Stimulated activated CD8-positive, alpha-beta memory T cell treated with anti-CD3 and anti-CD28 coated beads, Interleukin-2, amount 100 ng/mL, for 1 hour (primary cell): ENCODE data around the gene TOMM6.
"Not testable (repeated sequence)": the region's sequence is repeated elsewhere in the genome, so short reads cannot be mapped to it uniquely, and the experiment has no call there.

Experiments
- DNase-seq, 2 donors: peaks; one replicate each; pipeline ENCODE4 v3.0.0-alpha.2; 2020; ENCODE audit warnings: low read depth in 2 of 2

TOMM6 gene

DNA sequence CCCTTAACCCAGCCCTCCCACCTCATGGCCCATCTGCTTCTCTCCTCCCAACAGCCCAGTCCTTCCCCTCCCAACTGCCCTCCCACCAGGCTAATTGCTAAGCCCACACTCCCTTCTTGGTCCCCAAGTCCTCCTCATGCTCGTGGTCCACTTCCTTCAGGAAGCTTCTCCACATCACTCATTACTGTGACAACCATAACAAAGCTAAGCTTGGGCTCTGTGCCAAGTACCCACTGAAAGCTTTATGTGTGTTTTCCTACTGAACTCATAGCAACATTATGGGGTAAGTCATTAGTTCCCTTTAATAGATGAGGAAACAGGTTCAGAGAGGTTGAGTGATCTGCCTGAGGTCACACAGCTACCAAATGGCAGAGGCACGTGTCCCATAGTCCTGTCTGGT is 24.0 kb upstream of the TOMM6 start:
- no peak for DNase-seq

DNA sequence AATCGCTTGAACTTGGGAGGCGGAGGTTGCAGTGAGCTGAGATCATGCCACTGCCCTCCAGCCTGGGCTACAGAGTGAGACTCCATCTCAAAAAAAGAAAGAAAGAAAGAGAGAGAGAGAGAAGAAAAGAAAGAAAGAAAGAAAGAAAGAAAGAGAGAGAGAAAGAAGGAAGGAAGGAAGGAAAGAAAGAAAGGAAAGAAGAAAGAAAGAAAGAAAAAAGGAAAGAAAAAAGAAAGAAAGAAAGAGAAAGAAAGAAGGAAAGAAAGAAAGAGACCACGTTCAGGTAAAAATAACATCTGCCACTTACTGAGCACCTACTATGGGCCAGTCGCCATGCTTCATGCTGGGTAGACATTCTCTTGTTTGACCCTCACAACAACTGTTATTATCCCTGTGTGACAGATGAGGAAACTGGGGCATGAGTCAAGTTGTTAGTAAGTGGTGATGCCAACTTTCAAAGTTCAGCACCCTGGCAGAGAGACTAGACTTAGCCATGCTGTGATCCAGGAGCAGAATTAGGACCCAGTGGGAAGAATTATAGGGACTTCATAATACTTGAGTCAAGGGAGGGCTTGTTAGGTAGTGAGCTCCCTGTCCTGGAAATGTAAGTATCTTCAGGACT is 21.3 kb upstream of the TOMM6 start:
- DNase-seq, result not testable (repeated sequence)

DNA sequence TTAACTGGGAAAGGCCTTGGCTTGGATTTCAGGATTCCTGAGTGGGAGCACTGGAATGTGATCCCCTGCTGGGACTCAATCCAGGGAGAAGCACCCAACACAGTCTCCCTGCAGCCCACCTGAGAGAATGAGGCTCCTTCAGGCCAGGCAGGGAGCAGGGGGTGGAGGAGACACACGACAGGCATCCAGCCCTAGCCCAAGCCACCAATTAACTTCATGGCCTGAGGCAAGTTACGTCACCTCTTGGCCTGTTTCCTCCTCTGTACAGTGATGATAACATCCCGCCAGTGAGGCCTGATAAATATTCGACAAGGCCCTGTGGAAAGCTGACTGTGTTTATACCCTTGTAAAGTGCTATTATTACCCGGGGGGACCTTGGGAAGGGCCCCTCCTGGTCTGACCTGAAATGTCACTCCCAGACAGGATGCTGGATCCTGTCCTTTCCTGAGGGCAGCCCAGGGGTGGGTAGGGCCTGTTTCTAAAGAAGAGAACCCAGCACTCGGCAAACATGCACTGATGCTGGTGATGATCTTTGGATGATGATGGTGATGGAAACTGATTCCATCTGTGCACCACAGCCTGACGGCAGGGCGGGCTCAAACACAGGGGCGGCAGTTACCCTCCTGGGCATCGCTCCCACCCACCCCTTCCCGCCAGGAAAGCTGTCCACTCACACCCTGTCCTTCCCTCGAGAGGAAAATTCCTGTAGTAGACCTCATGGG is 20.2 kb upstream of the TOMM6 start:
- no peak for DNase-seq

DNA sequence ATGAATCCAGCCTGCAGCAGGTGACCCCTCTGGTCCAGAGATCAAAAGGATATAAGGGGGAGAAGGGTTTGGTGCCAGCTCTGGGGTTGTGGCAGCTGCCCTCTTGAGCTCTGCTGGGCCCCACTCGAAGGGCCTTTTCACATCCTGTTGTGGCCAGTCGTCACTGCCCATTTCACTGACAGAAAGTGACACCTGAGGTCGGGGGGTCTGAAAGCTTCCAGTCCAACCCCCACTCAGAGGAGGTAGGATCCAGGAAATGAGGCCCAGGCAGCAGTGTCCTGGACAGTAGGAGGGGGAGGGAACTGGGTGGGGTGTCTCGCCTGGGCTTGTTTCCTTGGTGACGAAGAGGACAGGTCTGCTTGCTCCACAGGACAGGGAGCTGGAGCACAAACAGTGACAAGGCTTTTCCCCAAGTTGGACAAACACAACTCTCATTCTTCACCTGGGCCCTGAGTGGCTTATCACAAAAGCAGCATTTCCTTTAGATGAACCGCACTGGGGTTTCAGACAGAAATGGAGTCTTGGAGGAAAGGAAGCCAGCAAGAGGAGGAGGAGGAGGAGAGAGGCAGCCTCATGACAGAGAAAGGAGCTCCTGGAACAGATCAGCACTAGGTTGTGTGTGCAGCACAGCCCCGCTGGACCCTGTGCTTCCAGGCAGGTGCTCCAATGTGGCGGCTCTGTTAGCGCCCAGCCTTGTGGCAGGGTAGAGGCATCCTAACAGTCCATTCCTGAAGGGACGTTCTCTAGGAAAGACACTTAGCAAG is 18.8 kb upstream of the TOMM6 start:
- DNase-seq, result no peak

DNA sequence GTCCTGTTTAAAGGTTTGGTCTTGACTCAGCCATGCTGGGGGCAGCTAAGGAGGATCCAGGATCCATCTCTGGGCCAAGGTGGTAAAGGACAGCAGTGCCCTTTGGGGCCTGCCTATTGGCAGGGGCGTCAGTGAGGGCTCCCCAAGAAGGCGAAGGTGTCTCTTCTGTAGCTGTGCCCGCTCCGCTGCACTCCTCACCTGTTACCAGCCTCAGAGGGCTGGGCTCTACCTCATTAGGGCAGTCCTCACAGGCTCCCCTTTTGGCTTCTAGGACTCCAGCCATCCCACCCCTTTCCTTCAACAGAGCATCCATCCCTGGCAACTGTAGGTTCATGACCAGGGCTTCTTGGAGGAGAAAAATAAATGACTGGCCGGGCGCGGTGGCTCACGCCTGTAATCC is 18.1 kb upstream of the TOMM6 start:
- DNase-seq, result no peak

DNA sequence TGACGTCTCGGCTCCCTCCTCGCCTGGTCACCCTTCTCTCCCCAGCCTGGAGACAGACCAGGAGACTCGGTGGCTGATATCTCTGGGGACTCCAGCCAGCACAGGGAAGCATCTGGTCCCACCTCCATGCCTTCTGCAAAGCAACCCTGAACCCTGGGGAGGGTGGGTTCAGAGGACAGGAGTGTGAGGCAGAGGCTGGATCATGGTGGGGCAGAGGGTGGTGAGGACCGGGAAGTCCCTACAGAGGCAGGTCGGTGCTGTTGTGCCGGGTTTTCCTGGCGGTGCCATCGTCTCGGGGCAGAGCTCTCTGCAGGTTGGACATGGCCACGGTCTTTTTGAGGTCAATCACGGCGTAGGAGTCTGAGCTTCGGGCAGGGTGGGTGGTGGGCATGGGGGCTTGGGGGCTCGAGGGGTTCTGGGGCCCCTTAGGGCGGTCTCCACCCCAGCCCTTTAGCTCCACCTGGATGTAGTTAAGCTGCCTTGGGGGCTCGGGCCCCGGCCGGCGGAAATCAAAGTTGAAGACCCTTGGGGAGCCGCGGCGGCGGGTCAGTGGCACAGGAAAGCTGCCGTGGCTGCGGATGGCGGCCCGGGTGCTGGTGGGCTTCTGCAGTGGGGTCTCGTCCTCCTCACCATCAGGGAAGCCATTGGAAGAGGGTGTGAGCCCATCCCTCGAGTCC is 17.0 kb upstream of the TOMM6 start:
- DNase-seq, result no peak

DNA sequence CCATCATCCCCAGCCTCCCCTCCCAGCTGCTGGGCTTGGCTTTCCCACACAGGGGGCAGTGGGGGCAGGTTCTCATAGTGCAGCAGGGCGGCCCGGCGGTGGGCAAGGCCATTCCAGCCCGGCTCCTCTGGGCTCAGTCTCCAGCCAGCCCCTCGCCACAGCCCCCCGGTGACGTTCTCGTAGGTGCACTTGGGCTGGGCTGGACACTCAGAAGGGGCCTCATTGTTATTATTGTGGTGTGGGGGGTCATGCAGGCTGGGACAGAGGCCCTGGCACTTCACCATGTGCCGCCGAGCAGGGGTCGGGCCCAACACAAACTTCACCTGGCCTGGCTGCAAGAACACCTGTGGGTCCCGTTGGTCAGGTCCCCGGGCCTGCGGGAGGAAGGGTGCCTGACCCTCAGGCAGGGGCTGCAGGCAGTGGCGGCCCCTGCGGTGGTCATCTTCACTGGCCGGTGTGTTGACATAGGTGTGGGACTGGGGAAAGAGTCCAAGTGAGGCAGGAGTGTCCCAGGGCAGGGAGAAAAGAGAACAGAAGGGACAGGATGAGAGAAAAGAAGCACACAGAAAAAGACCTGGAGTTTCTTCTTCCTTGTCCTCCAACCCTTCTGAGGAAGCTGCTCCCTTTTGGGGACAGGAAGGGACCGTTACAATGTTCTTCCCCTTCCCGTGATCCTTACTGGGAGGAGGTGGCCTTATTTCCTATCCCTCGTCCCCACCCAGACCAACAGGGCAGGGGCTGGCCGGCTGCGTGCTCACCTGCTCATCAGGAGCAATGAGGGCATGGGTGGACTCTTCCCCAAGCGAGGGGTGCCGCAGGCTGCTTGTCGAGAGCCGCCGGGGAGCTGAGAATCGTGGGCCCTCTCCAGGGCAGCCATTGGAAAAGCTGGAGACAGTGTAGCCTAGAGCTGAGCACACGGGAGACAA is 16.2 kb upstream of the TOMM6 start:
- no peak for DNase-seq

DNA sequence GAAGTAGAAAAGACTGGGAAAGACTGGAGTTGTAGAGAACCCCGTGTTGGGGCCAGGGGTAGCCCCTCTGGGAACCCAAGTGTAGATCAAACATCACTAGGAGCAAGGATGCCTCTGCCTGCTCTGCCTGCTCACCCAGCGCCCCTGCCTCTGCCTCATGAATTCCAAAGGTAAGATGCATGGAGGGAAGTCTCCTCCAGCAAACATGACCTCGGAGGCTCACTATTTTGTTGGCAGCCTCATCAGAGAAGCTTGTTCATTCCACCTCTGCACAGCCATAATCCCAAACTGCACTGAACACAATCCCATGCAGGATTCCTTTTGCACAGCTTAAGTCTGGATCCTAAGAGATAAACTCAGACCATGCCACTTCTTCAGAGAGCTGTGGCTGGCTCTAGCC is 12.7 kb upstream of the TOMM6 start:
- DNase-seq, result no peak

DNA sequence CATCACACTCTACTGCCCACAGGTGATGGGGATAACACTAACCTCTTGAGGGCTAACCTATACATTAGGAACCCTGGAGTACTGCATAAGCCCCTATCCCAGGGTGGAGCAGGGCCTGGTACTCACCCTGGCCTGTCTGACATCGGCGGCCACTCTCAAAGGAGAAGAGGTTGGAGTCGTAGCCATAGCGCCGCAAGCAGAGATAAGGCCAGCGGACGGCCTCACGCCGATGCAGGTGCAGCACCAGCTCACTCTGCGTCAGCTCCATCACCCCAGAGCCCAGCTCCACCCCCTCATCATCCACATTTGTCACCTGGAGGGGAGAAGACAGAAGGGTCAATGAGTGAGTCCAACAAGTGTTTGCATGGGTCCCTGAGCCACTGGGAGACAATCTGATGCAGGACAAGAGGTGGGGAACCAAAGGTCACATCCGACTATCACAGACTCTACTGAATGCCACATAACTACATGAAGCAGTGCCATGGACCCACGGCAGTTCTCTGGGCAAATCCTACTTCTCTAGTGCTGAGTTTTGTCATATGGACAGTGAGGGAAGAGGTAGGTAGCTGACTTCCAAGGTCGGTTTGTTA is 12.1 kb upstream of the TOMM6 start:
- no peak for DNase-seq

DNA sequence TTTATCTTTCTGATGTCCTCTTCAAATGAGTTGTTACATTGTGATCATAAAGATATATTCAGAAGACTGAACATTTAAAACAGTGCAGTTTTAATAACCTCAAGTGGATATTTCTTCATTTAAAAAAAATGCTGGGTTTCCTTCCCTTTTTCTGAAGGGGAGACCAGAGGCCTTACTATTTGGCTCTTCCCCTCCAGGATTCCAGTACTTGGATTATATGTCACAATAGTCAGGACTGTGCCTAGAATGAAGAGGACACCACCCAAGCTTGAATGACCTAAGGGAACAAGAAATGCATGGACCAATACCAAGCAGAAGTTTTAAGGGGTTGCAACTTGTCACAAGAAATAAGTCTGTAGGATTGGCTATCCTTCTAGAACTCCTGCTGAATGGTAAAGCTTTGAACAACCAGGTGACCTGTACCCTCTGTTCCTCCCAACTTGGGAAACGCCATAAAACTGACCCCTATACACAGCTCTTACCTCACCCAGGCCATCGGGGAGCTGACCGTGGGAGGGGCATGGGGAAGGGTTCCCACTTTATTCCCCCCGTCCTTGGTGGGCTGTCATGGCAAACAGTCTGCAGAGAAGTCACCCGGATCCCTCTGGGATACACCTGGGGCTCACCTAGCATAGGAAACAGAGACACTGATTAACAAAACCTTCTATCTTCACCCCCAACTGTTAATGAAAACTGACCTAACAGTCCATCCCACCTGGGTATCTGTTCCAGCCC is 9.8 kb upstream of the TOMM6 start:
- no peak for DNase-seq

DNA sequence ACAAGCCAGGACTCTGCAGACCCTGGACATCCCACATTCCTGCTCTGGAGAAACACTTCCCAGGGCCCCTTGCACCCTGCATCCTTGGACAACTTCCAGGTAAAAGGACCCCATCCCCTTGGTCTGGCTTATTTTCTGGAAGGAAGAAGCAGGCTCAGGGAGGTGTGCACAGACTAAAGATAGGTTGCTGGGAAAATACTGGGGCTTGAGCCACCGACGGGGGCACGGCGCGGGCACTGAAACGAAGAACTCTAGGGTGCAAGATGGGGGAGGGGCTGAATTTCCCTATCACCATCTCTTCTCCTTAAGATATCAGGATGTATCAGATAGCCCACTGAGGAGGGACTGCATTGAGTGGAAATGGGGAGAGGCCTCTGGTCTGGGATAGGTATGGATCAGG is 8.6 kb upstream of the TOMM6 start:
- DNase-seq, result no peak

DNA sequence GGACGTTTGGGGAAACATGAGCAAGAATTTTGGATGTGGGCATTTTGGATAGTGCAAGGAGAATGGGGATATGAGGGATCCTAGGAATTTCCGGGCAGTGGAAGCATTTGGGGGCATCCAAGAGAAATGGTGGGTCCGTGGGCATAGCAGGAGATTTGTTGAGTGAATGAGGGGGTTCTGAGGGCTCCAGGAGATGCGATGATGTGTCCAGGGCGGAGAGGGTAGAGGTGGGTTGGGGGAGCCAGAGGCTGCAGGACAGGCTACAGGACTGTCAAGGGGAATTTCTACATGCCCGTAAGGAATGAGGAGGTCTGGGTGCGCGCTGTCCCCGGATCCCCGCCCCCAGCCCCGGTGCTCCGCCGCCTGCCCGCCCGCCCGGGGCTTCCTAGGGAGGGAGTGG is 8.2 kb upstream of the TOMM6 start:
- DNase-seq, result no peak

DNA sequence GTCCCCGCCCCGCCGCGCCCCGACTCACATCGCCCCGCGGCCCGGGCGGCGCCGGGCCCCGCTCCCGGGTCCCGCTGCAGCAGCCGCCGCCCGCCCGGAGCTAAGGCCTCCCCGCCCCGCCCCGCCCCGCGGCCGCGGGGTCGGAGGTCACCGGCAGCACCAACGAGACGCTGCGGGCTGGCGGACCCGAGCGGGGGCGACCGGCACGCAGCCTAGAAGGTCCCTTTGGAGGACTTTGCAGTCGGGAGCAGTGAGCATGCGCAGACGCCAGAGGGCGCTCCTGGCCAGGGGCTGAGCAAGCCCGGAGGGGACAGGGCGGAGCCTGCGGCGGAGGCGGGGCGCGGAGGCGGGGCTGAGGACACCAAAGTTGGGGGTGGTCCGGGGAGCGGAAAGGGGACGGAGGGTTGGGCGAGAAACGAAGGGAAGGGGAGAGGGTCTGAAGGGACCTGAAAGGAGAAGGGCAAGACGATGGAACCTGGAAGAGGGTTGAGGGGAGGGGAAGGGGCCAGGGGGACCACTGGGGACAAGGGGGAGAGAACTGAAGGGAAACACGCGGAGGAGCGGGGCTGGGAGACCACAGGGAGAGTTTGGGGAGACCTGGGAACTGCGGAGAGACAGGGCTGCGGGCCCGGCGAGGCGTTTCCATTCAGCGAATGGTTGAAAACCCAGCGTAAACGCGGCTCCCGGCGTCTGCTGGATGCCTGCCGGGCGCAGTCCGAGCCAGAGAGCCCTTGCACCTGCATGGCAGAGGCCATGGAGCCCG is 7.5 kb upstream of the TOMM6 start, which contains the start of gene FRS3:
Gene FRS3 (minus strand): TSS at position 113 of the 763 bp plus-strand sequence. CDS start 2,913 bp downstream, outside the sequence.
- DNase-seq, result peak; percentile 98 to 99

DNA sequence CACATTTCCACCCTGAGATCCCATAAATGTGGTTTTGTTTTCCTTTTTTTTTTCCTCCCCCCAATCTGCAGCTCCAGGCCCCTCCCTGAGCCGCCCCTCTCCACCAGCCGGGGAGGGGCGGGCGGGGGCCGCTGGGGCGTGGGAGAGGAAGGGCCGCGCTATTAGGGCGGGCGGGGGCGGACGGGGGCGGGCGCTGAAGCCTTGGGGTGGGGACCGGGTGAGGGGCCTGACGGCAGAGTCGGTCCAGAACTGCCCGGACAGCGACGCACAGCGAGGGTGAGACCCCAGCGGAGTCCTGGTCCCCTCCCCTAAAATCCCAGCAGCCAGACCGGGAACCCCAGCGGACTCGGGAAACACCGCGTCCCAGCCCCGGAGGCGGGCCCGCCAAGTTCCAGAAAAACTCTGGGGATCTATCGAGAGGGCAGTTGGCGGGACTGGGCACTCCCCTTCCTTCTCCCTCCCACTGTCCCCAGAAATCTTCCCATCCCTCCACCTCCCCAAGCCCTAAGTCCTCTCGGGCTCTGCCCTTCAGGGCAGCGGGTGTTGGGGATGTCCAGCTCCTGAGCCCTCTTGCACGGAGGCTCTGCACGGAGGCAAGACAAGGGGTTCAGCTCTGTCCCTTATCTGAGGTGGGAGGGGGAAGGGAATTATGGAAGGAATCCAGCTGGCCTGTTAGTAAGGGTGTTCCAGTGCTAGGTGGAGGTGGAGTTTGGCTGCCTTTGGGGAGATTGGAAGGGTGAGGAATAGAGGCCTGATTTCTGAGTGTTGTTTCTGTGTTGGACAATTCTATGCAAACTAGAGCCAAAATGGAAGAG is 6.7 kb upstream of the TOMM6 start, which contains the start of gene PRICKLE4:
Gene PRICKLE4 (plus strand): TSS at position 232 of the 815 bp plus-strand sequence. CDS start 2,692 bp downstream, outside the sequence.
- DNase-seq, result no peak

DNA sequence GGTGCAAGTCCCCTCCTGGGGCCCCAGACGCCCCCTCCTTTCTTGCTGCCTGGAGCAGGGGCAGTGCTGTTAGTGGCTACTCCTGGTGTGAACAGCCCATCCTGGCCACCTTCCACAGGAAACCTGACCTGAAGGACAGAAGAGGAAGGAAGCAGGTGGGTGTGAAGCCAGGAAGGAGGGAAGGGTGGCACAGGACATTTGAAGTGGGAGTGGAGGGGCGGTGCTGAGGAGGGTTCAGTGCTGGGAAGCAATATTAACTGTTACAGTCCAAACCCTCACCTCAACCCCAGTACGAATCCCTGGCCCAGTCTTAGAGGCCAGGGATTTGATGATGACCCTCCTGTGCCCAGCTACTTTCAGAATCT is 6.1 kb upstream of the TOMM6 start:
- no peak for DNase-seq

DNA sequence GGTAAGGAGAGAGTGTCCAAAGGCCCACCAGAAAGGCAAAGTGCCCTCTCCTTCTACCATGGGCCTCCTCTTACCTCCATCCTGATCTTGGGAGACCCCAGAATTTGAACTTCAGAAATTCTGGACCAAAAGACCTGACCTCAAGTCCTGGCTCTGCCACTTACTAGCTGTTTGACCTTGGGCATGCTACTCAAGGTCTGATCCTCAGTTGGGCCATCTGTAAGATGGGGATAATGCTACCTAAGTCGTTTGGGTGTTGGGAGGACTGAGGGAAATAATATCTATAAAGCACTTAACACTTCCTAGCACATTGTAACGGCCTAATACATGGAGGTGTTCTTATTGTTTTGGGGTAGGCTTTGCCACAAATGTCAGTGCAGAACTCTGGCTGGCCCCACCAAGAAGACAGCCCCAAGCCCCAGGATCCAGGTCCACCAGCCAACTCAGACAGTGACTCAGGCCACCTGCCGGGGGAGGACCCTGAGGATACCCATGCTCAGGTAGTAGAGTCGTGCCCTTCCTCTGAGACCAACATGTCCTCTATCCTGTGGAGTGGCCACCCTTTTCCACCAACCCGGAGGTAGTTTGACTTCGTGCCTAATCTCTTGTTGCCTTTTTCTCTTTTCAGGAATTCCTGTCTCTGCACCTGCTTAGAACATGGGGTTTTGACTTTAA is 4.3 kb upstream of the TOMM6 start:
- no peak for DNase-seq

DNA sequence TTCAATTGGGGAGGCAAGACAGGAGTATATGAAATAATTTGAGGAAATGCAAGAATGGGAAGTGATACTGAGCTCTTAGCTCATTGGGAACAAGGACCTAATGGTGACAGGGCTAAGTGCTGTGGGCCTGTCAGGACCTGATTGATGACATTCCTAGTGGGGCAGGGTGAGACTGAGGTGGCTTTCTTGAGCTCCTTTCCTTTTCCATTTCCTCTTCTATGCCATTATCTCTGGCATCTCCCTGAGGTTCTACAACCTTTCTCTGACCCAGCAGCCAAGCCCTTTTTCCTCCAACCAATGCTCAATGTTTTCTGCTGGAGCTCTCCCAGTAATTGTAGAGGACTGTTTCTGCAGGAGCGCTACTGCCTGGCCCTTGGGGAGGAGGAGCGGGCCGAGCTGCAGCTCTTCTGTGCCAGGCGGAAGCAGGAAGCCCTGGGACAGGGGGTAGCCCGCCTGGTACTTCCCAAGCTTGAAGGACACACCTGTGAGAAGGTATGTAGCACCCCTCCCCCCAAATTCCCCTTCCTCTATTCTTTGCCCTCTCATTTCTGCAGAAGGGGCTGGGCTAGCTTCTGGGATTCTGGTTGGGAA is 2.8 kb upstream of the TOMM6 start:
- no peak for DNase-seq
